ENCODE data around the gene PDSS2.
"Not testable (repeated sequence)": the region's sequence is repeated elsewhere in the genome, so short reads cannot be mapped to it uniquely, and the experiment has no call there.

Gene PDSS2

DNA sequence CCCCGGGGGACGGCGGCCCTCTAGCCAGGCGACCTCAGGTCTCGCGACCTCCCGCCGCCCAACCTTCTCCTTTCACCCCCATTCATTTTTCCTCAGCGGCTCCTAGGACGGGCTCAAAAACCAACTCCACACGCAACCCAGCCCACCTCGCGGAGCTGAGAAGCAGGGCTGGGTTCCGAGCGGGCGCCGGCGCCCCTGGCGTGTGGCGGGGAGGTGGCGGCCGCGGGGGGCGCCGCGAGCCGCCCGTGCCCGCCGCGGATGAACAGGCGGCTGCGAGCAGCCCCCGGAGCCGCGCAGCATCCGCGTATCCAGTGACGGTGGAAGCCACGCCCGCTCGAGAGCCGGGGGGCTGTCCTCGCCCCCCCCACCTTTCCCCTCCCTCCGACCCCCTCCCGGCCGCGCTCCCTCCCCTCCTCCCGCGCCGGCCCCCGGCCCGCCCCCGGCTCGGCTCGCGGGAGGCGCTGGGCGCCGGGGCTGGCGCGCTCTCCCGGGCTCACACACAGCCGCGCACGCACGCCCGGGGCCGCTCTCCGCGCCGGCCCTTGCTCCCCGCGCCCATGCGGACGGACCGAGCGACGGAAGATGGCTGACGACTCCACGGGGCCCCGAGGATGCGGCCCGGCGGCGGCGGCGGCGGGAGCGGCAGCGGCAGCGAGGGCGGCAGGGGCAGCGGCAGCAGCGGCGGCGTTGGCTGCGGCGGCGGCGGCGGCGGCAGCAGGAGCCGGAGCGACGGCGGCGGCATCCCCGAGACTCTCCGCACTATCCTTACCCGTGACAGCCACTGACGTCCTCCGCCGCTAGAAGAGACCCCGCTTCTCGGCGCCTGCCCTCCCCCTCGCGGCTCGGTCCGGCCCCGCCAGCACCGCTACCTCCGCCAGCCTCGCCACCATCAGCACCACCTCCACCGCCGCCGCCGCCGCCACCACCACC is 30.5 kb upstream of the PDSS2 start, which contains the start of gene SOBP:
TSS of gene SOBP (plus strand) at position 482 of the 930 bp plus-strand sequence. CDS start 500 bp downstream, outside the sequence.
- no peak for TF ChIP-seq POLR2A (IDR thresholded peaks at IDR 0.05; ENCODE audit: low read length)
- TF ChIP-seq GATA1 (IDR thresholded peaks at IDR 0.05; ENCODE audit: low read depth, low read length): no peak
- DNase-seq: peak; percentile 45 to 60

DNA sequence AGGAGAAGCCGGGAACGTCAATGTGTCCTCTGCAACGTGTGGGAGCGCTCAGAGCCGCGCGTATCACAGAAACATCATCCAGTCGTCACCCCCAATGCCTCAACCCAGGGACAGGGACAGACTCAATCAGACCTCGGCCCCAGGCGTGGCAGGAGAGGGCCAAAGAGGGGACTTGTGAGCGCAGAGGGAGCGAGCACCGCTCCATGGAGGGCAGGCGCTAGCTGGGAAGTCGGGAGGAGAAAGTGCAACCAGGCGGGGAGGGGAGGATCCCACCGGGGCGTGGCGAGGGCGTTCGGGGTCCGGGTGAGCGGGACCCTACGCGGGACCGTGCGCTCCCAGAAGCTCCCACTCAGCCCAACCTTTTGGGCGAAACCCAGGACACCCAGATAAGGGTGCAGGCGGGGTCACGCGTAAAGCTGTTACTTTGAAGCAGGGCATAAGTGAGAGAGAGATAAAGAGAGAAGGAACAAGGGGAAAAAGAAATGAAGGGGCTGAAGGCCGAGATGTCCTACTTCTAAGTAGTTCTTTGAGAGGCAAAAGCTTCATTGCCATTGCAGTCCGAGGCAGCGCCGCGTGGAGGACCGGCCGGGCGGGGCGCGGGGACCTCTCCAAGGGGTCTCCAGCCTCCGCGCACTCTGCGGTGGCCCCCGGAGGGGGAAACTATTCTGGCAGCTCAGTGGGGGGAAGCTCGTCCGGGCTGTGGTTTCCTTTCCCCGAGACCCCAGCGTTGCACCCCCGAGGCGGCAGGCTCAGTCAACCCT is 29.7 kb upstream of the PDSS2 start:
- TF ChIP-seq POLR2A (IDR thresholded peaks at IDR 0.05; ENCODE audit: low read length) (no peak), GATA1 (IDR thresholded peaks at IDR 0.05; ENCODE audit: low read depth, low read length) (no peak)
- DNase-seq: peak; percentile 49 to 72

DNA sequence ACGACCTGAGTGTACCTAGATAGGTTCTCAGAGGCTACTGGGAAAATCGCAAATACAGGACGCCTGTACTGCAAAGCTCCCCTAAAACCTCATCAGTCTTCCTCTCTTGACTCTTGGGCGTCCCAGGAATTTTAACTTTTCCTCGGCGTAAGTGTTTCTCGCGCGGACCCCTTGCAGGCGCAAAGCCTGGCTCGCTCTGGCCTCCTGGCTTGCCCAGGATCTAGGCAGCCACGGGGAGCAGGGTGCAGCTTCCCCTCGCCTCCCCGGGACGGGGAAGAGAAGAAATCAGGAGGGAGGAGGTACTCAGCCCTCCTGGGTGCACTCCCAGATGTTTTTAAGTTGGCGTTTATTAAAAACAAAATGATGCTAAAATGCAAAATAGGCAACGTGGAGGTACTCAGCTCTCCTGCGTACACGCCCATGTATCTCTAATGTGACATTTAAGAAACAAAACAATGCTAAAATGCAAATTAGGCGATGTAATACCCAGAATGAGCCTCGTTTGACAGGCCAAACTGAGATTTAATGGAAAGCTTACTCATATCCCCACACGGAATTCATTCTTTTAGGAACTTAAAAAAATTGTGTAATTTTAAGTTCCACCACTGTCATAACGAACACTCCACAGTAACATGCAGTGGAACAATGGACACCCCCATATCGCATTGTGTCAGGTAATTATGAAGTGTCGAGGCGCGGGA is 29.0 kb upstream of the PDSS2 start:
- DNase-seq: no peak
- TF ChIP-seq POLR2A (IDR thresholded peaks at IDR 0.05; ENCODE audit: low read length) (no peak), GATA1 (IDR thresholded peaks at IDR 0.05; ENCODE audit: low read depth, low read length) (no peak)

DNA sequence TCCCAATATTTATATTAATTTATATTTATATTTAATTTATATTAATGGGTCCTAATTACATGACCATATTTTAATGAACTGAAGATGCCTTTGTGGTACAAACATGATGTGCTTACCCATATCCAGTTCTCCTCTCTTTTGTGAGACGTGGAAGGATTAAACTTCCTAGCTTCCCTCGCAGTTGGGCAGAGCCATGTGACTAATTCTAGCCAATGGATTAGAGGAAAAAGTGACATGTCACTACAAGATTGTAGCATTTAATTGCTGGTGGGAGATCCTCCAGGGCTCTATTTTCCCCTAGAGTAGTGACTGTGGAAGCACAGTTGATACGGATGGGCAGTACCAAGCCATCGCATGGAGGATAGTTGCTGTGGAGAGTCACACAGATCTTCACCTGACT is 25.8 kb upstream of the PDSS2 start:
- no peak for TF ChIP-seq POLR2A (IDR thresholded peaks at IDR 0.05; ENCODE audit: low read length)
- TF ChIP-seq GATA1 (IDR thresholded peaks at IDR 0.05; ENCODE audit: low read depth, low read length): no peak
- DNase-seq: no peak

DNA sequence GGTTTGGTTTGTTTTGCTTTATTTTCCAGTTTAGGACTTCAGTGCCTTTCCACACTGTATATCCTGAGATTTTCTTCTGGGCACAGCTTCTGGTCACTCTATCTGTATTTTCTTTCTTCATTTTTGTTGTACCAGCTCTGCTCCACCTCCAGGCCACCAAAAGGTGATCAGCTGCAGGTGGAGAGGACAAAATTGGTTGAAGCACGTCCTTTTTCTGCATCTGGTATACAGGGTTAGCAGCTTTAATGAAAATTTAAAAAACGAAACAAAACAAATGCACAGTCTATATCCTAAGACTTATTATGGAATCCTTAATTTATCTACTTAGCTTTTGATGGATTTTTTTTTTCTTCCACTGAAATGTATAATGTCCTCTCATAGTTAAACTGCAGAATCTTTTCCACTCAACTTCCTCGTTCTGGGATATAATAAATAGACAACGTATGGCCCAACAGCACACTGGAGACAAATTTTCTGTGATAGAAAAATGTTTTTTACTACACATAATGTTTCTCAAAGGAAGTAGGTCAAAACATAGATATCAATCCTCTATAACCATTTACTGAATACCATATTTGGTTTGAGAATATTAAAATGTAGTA is 19.8 kb upstream of the PDSS2 start:
- DNase-seq: no peak
- TF ChIP-seq POLR2A (IDR thresholded peaks at IDR 0.05; ENCODE audit: low read length): no peak
- no peak for TF ChIP-seq GATA1 (IDR thresholded peaks at IDR 0.05; ENCODE audit: low read depth, low read length)

DNA sequence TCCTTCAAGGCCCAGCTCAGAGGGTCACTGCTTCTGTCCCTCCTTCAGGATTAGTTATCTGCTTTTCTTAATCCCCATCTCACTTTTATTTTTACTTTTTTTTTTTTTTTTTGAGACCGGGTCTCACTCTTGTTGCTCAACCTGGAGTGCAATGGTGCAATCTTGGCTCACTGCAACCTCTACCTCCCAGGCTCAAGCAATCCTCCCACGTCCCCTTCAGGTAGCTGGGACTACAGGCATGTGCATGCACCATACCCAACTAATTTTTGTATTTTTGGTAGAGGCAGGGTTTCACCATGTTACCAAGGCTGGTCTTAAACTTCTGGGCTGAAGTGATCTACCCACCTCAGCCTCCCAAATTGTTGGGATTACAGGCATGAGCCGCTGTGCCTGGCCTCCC is 16.5 kb upstream of the PDSS2 start:
- DNase-seq: not testable (repeated sequence)

DNA sequence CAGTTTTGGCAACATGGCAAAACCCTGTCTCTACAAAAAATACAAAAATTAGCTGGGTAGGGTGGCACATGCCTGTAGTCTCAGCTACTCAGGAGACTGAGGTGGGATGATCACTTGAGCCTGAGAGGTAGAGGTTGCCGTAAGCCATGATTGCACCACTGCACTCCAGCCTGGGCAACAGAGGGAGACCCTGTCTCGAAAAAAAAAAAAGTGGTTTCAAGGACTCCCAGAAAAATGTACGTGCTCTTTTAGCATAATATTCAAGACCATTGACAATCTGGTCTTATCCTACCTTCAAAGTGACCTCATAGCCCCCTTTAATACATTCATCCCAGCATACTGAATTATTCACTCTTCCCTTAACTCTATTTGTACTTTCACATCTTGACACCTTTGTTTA is 16.0 kb upstream of the PDSS2 start:
- DNase-seq: not testable (repeated sequence)

DNA sequence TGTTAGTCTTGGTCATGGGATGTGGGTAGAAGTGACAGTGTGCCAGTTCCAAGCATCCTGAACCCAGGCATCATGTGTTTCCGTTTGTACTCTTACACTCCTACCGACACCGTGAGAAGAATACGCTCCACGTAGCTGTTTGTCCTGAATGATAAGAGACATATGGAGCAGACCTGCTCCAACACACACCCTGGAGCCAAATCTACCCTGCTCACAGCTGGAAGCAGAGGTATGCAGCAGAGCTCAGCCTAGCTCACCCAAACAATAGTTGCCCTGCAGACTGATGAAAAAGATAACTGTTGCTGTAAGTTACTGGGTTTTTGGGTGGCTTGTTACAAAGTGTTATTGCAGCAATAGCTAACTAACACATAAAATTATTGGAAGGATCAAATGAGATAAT is 14.3 kb upstream of the PDSS2 start:
- DNase-seq: no peak
- no peak for TF ChIP-seq POLR2A (IDR thresholded peaks at IDR 0.05; ENCODE audit: low read length)
- TF ChIP-seq GATA1 (IDR thresholded peaks at IDR 0.05; ENCODE audit: low read depth, low read length): no peak

DNA sequence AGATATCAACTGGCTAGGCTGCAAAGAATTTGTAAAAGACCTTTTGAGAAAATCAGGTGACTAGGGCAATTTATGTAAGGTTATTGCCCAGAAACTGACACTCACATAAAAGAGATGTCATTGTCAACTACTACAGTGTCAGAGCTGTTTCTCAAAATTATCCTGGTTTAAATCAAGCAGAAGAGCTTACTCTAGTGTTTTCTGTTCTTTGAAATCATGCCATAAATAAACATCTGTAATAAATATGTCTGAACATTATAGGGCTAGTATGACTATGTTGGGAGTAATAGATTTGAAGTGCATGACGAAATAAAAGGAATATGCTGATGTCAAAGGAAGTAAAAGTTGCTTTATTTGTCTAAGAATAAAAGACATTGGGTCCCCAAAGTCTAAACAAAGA is 11.0 kb upstream of the PDSS2 start:
- no peak for TF ChIP-seq POLR2A (IDR thresholded peaks at IDR 0.05; ENCODE audit: low read length)
- no peak for TF ChIP-seq GATA1 (IDR thresholded peaks at IDR 0.05; ENCODE audit: low read depth, low read length)
- DNase-seq: no peak

DNA sequence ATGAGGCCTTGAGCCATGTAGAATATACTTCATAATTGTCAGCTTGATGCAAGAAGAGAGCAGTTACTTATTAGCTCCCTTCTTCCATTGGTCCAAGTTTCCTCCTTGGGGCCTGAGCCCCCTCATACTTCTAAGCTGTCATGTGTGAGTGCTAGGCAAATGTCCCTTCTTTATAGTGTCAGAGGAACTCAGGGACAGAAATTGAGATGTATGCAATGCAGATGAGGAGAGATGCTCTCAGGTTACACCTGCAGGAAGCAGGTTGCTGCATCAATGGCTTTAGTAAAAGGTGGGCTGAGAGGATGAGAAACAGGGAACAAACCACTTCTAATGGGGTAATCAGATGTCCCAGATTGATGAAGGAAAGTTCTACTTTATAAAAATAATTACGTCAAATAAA is 6.7 kb upstream of the PDSS2 start:
- no peak for TF ChIP-seq GATA1 (IDR thresholded peaks at IDR 0.05; ENCODE audit: low read depth, low read length)
- no peak for TF ChIP-seq POLR2A (IDR thresholded peaks at IDR 0.05; ENCODE audit: low read length)
- no peak for DNase-seq

DNA sequence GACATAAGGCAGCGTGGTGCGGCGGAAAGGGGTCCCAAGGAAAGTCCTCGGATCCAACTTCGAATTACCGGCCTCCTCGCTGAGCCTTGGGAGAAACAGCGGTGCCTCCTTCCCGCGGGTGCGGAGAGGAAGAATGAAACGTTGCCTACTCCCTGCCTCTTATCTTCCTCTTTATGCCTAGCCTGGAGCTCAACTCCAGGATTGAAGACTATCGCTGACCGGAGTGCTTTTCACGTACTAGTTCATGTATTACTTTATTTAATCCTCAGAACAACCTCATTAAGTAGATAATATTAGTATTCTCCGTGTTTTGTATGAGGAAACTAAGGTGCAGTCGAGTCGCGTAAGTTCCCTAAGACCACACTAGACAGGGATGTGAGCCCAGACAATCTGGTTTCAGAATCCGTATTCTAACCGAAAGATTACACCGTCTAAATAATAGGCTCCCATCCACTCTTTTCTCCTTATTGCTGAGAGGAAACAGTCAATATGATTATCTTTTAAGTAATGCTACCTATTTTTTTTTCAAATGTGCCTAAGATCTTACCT is 793 bp upstream of the PDSS2 start:
- TF ChIP-seq POLR2A (IDR thresholded peaks at IDR 0.05; ENCODE audit: low read length) (no peak), GATA1 (IDR thresholded peaks at IDR 0.05; ENCODE audit: low read depth, low read length) (no peak)
- no peak for DNase-seq

DNA sequence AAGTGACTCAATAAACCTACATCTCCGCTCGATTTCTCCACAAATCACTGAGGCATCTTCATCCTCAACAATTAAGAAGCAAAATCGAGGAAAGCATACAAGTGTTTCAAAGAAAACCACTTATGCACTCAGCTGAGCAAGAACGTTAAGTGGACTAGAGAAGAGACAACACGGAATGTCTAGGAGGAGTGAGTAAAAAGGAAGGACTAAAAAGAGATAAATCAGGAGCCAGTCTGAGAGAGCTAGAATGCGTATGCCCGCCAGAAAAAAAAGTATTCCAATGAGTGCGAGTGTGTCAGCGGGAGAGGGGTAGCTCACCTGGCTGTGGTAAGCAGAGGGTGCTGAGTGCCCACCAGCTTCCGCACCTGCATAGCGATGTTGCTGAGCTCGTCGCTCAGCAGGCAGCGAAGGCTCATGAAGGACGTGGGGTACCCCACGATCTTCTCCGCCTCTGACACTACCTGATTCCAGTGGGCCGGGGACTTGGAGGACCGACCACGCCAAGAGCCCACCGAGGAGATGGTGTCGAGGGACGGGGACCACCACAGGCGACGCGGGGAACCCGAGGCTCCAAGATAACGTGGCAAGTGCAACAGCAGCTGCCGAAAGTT is 587 bp downstream of the PDSS2 start:
- no peak for TF ChIP-seq GATA1 (IDR thresholded peaks at IDR 0.05; ENCODE audit: low read depth, low read length)
- TF ChIP-seq POLR2A (IDR thresholded peaks at IDR 0.05; ENCODE audit: low read length): no peak
- no peak for DNase-seq

DNA sequence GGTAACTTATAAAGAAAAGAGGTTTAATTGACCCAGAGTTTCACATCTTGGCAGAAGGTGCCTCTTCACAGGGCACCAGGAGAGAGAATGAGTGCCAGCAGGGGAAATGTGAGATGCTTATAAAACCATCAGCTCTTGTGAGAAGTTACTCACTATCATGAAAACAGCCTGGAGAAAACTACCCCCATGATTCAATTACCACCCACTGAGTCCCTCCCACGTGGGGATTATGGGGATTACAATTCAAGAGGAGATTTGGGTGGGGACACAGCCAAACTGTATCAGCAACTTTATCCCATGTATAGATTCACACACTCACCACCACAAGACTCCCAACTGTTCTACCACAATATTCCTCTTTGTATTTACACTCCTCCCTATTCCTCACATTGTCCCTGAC is 10.6 kb downstream of the PDSS2 start:
- DNase-seq: no peak
- TF ChIP-seq POLR2A (IDR thresholded peaks at IDR 0.05; ENCODE audit: low read length): no peak
- TF ChIP-seq GATA1 (IDR thresholded peaks at IDR 0.05; ENCODE audit: low read depth, low read length): no peak
